A673 (cell line): Measurements from ENCODE around the gene CYBC1.

Experiments used
- CTCF ChIP-seq: fragments of 300-800, 200-600 bp; sonication (generic); conservative IDR thresholded peaks from 2 replicates; pipeline ENCODE4 v1.5.1; 2017; ENCODE audit warnings: low read depth, mild to moderate bottlenecking, antibody characterized with exemption, low read length, moderate library complexity, mixed read lengths
- EZH2 ChIP-seq: fragments of 200-600 bp; sonication (generic); IDR thresholded peaks from 2 replicates; pipeline ENCODE4 v1.6.1; 2017; ENCODE audit warnings: borderline replicate concordance, low read depth, mild to moderate bottlenecking, mixed read lengths, antibody characterized with exemption, low read length; ENCODE audit not compliant: poor library complexity, severe bottlenecking

GRCh38 chr17:82429824-82430223, 20.7 kb downstream of the CYBC1 start:
- TF ChIP-seq CTCF: no peak
- TF ChIP-seq EZH2: no peak
